Heart left ventricle (tissue), 16 donors: ENCODE measurements around the gene RIPOR1. TPM values are rescaled to one million over a fixed set of nuclear protein-coding genes. Genes with fewer than 3 reads are reported as not detected.

Experiments
- ATAC-seq, 4 donors: fragments of 200-7000 bp; cut with Tn5 transposase; one replicate each; pipeline ENCODE4 v1.9.1; 2020 to 2022; ENCODE audit warnings: moderate library complexity in 4 of 4, mild to moderate bottlenecking in 3 of 4, moderate number of reproducible peaks in 1 of 4
- DNase-seq, 5 donors: peaks; one replicate each; pipeline ENCODE4 v3.0.0-alpha.2; 2020
- H3K27ac ChIP-seq, 12 donors: fragments of 200-600 bp; sonication (generic) in 4 of 12; one replicate each; pipeline versions ENCODE4 v1.5.0 to v1.8.0; 2016 to 2022; ENCODE audit warnings: mild to moderate bottlenecking in 2 of 12
- H3K27me3 ChIP-seq, 9 donors: fragments of 200-600 bp; sonication (generic) in 2 of 9; one replicate each; pipeline versions ENCODE4 v1.5.1 to v1.8.0; 2016 to 2022; ENCODE audit warnings: mild to moderate bottlenecking in 3 of 9
- H3K36me3 ChIP-seq, 9 donors: fragments of 200-600 bp; sonication (generic) in 2 of 9; one replicate each; pipeline versions ENCODE4 v1.5.0 to v1.8.0; 2018 to 2022; ENCODE audit warnings: mild to moderate bottlenecking in 2 of 9
- H3K4me1 ChIP-seq, 12 donors: fragments of 200-600 bp; sonication (generic) in 4 of 12; one replicate each; pipeline versions ENCODE4 v1.5.0 to v1.8.0; 2016 to 2022; ENCODE audit warnings: mild to moderate bottlenecking in 3 of 12
- H3K4me3 ChIP-seq, 12 donors: fragments of 200-600 bp; sonication (generic) in 4 of 12; one replicate each; pipeline versions ENCODE4 v1.5.0 to v1.8.0; 2017 to 2022; ENCODE audit warnings: mild to moderate bottlenecking in 9 of 12, moderate library complexity in 4 of 12
- H3K9me3 ChIP-seq, 12 donors: fragments of 200-600 bp; sonication (generic) in 4 of 12; one replicate each; pipeline versions ENCODE4 v1.5.0 to v1.8.0; 2016 to 2022; ENCODE audit warnings: mild to moderate bottlenecking in 1 of 12
- CTCF ChIP-seq, 12 donors: fragments of 200-600 bp; sonication (generic) in 4 of 12; IDR thresholded peaks; one replicate each; pipeline versions ENCODE4 v1.5.0 to v1.8.0; 2018 to 2022; ENCODE audit warnings: antibody characterized with exemption in 12 of 12, mild to moderate bottlenecking in 5 of 12
- POLR2A ChIP-seq, 2 donors: fragments of 450-650 bp; IDR thresholded peaks; one replicate each; pipeline ENCODE4 v1.6.1; 2017; ENCODE audit warnings: antibody characterized with exemption in 2 of 2, mild to moderate bottlenecking in 2 of 2, moderate library complexity in 2 of 2
- WGBS, 4 donors: extraction: QIAGEN DNeasy Blood & Tissue Kit in 2 of 4; methylation state at CpG; one replicate each; pipeline versions ENCODE4 v1.1.5 to v1.1.7; 2013 to 2018; 5-methylcytosine and 5-hydroxymethylcytosine counted together
- intact Hi-C, 10 donors: fragments of 100-400 bp; cut with DNase I; formaldehyde crosslinking; loops; one replicate each; pipeline versions ENCODE4 v1.11.1 to v1.14.2; 2022
- polyA plus RNA-seq, 2 donors: library from polyadenylated mRNA; stranded (reverse); fragments of 200-250 nt; gene quantifications; one replicate each; pipeline ENCODE4 v1.2.3, GENCODE V29; 2013
- total RNA-seq, 9 donors: library from RNA; depleted of rRNA in 2 of 9; stranded (reverse); fragments of >200 nt in 2 of 9; fragmentation: NEBNext Ultra II Directional in 3 of 9; extraction: Animal tissue kit (Norgen Biotek cat#: 25700) in 3 of 9; gene quantifications; one replicate each; pipeline versions ENCODE4 v1.1.0 to v1.2.4, GENCODE V29; 2016 to 2023
- donor health status: ischemic (EF 13 %, LVEDD 7.1; RV severe dilation, severe dysfunction).
- donor health status: healthy with polysubstance abuse.
- donor health status: DM: no; HTN: yes; CAD: no.
- donor health status: DM: no; HTN: no; CAD: no.
- donor health status: ischemic (EF 25% LVEDD 6.9; RV normal size, moderate dysfunction).
- donor health status: ischemic (EF 25% LVEDD 5.7; RV mildly dilated, moderate dysfunction).
- donor health status: healthy.
- donor health status: DM: yes; HTN: yes; CAD: no.
- donor health status: ischemic (EF 35%, LVEDD 5.7; RV mildly dilated, moderate dysfunction).
- donor health status: nonischemic (EF 11% LVEDD 7.7; RV severe dilation, severe dysfunction).
- donor health status: DM: yes; HTN: yes; CAD: no.
- donor health status: PGD.
- donor health status: ischemic (EF 29% LVEDD 5.4; RV normal size, mild dysfunction).
- donor health status: nonischemic (EF 23%, LVEDD 6.1; RV moderate dilation, normal function).

Gene RIPOR1
- total and polyA plus RNA-seq, 11 donors = 40.7 to 156 (median 65.2) TPM

GRCh38 chr16:67516296-67517154 lies 12.1 kb upstream of the RIPOR1 start:
- Histone ChIP-seq H3K4me3 (no peak overlapping the region), H3K27ac (peak overlapping the region in 1 of 12 donors; percentile 17), H3K36me3 (no peaks in the 10 kb centered on the region), H3K9me3 (no peaks in the 10 kb centered on the region), H3K27me3 (no peaks in the 10 kb centered on the region), H3K4me1 (peaks cover 0 to 38% (median 4%) of the 10 kb centered on the region in 12 donors)
- DNase-seq = no peak
- ATAC-seq = no peak
- no peak for TF ChIP-seq POLR2A (IDR thresholded peaks at IDR 0.05)
- TF ChIP-seq CTCF (IDR thresholded peaks at IDR 0.05) = no peak
- intact Hi-C loops = loop anchor here in 4 of 10 donors (2.0 to 10.0 kb wide), 4 partner anchors 20 to 298 kb away; partner anchors contain the start of genes AGRP (in 3 of the 4) and ATP6V0D1 (in 3 of the 4)
- 80 to 84% (median 83%) methylated on average over 12 of the region's 12 CpGs for whole genome bisulfite sequencing, 4 donors

- no peak for DNase-seq
Measured at GRCh38 chr16:67517155-67517445, 11.5 kb upstream of the RIPOR1 start.

GRCh38 chr16:67517661-67518423 lies 10.8 kb upstream of the RIPOR1 start:
- ATAC-seq (no peak), DNase-seq (no peak)
- intact Hi-C loops = loop anchor here in 4 of 10 donors (2.0 to 10.0 kb wide), 5 partner anchors 21 to 297 kb away; partner anchors contain the start of genes AGRP (in 3 of the 4) and ATP6V0D1 (in 3 of the 4)
- no peaks in the 10 kb centered on the region for H3K36me3 ChIP-seq
- no peak overlapping the region for H3K4me3 ChIP-seq
- TF ChIP-seq CTCF (IDR thresholded peaks at IDR 0.05) (no peak), POLR2A (IDR thresholded peaks at IDR 0.05) (no peak)
- 76 to 85% (median 83%) methylated on average over 11 of the region's 11 CpGs for WGBS, 4 donors
- H3K27ac ChIP-seq = no peak overlapping the region
- no peaks in the 10 kb centered on the region for H3K27me3 ChIP-seq
- H3K4me1 ChIP-seq = peaks cover 0 to 44% (median 8%) of the 10 kb centered on the region in 12 donors
- H3K9me3 ChIP-seq = no peaks in the 10 kb centered on the region

More at GRCh38 chr16:67517155-67517445, 11.5 kb upstream of the RIPOR1 start:
- H3K4me1 ChIP-seq = peaks cover 0 to 44% (median 8%) of the 10 kb centered on the region in 12 donors
- TF ChIP-seq POLR2A (IDR thresholded peaks at IDR 0.05) = no peak
- no peak for TF ChIP-seq CTCF (IDR thresholded peaks at IDR 0.05)
- no peaks in the 10 kb centered on the region for H3K36me3 ChIP-seq
- peak overlapping the region in 1 of 12 donors; percentile 17 for H3K27ac ChIP-seq
- H3K27me3 ChIP-seq = no peaks in the 10 kb centered on the region
- H3K4me3 ChIP-seq = no peak overlapping the region
- WGBS, 4 donors = 83 to 93% (median 88%) methylated on average over 3 of the region's 3 CpGs
- intact Hi-C loops = loop anchor here in 4 of 10 donors (2.0 to 10.0 kb wide), 4 partner anchors 20 to 298 kb away; partner anchors contain the start of genes AGRP (in 3 of the 4) and ATP6V0D1 (in 3 of the 4)
- H3K9me3 ChIP-seq = no peaks in the 10 kb centered on the region
- ATAC-seq = no peak

- ATAC-seq (no peak), DNase-seq (no peak)
- TF ChIP-seq POLR2A (IDR thresholded peaks at IDR 0.05) (no peak), CTCF (IDR thresholded peaks at IDR 0.05) (no peak)
- Histone ChIP-seq H3K9me3 (no peaks in the 10 kb centered on the region), H3K27ac (no peak overlapping the region), H3K4me1 (peaks cover 0 to 42% (median 8%) of the 10 kb centered on the region in 12 donors), H3K27me3 (no peaks in the 10 kb centered on the region), H3K36me3 (no peaks in the 10 kb centered on the region), H3K4me3 (no peak overlapping the region)
- intact Hi-C loops = loop anchor here in 4 of 10 donors (2.0 to 10.0 kb wide), 4 partner anchors 36 to 296 kb away; partner anchors contain the start of genes AGRP (in 3 of the 4) and ATP6V0D1 (in 3 of the 4)
- WGBS, 4 donors = 75 to 92% (median 87%) methylated on average over 7 to 8 of the region's 8 CpGs
Measured at GRCh38 chr16:67518676-67519075, 10.0 kb upstream of the RIPOR1 start.
